GF-D8 (cell line): Measurements from ENCODE around the gene OR5A2.
"Not testable (repeated sequence)": the region's sequence is repeated elsewhere in the genome, so short reads cannot be mapped to it uniquely, and the experiment has no call there.

Experiments
- DNase-seq: peaks from one replicate; lab custom pipeline; 2025; lab: John Stamatoyannopoulos, UW

The OR5A2 gene

GRCh38 chr11:59394186-59394585 is 32.0 kb downstream of the OR5A2 start:
- DNase-seq = no peak

GRCh38 chr11:59380263-59381059 is 45.8 kb downstream of the OR5A2 start:
- DNase-seq = no peak

GRCh38 chr11:59372324-59372723 is 53.9 kb downstream of the OR5A2 start:
- DNase-seq = not testable (repeated sequence)

- DNase-seq = peak; percentile 63
Observed at GRCh38 chr11:59368238-59369022, 57.8 kb downstream of the OR5A2 start.
